ENCODE data around the gene APRT.

DNA sequence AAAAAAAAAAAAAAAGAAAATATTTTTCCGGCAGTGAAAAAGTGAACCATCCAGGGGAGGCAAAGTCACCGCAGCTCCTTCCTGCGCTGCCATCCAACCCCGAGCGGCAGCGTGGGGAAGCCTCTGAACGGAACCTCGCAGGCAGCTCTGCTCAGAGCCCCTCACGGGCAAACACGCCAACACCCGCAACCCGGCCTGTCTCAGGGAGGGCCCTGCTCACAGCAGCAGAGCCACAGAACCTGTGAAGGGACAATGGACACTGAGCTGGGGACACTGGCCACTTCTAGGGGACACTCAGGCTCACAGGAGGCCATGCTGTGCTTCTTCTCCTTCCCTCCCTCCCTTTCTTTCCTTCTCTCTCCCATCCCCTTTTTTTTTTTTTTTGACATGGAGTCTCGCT is 21.4 kb upstream of the APRT start:
- TF ChIP-seq, protein P1, sequence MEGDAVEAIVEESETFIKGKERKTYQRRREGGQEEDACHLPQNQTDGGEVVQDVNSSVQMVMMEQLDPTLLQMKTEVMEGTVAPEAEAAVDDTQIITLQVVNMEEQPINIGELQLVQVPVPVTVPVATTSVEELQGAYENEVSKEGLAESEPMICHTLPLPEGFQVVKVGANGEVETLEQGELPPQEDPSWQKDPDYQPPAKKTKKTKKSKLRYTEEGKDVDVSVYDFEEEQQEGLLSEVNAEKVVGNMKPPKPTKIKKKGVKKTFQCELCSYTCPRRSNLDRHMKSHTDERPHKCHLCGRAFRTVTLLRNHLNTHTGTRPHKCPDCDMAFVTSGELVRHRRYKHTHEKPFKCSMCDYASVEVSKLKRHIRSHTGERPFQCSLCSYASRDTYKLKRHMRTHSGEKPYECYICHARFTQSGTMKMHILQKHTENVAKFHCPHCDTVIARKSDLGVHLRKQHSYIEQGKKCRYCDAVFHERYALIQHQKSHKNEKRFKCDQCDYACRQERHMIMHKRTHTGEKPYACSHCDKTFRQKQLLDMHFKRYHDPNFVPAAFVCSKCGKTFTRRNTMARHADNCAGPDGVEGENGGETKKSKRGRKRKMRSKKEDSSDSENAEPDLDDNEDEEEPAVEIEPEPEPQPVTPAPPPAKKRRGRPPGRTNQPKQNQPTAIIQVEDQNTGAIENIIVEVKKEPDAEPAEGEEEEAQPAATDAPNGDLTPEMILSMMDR (conservative IDR thresholded peaks at IDR 0.05; ENCODE audit: low read depth, low read length): no peak
- TF ChIP-seq EZH2 (IDR thresholded peaks at IDR 0.05; ENCODE audit: borderline replicate concordance, low read depth, low read length, poor library complexity, severe bottlenecking): no peak
